HepG2 (cell line): Measurements from ENCODE around the gene CERS1. TPM values are rescaled to one million over a fixed set of nuclear protein-coding genes. Genes with fewer than 3 reads are reported as not detected.

ENCODE experiments used
- ATM ChIP-seq: fragments of 450-650 bp; IDR thresholded peaks from 2 replicates; pipeline ENCODE4 v1.7.1; 2017; ENCODE audit warnings: mild to moderate bottlenecking, borderline replicate concordance
- E2F2 ChIP-seq: sonication (generic); formaldehyde crosslinking; IDR thresholded peaks from 2 replicates; pipeline ENCODE4 v1.4.0; 2020; ENCODE audit warnings: missing genetic modification reagents, borderline replicate concordance
- EEA1 ChIP-seq: sonication (generic); formaldehyde crosslinking; IDR thresholded peaks from 2 replicates; pipeline ENCODE4 v1.5.1; 2020; ENCODE audit warnings: mild to moderate bottlenecking, missing genetic modification reagents, borderline replicate concordance
- GTF3A ChIP-seq: sonication (generic); formaldehyde crosslinking; conservative IDR thresholded peaks from 2 replicates; pipeline ENCODE4 v1.4.0; 2020; ENCODE audit warnings: mild to moderate bottlenecking, missing genetic modification reagents
- HMG20B ChIP-seq: conservative IDR thresholded peaks from 2 replicates; pipeline ENCODE4 v1.6.1; 2016; ENCODE audit warnings: missing genetic modification reagents, missing compliant biosample characterization
- IRX3 ChIP-seq: sonication (generic); formaldehyde crosslinking; IDR thresholded peaks from 2 replicates; pipeline ENCODE4 v1.8.1; 2023; ENCODE audit warnings: mild to moderate bottlenecking, low read depth, missing genetic modification reagents, borderline replicate concordance
- JUN ChIP-seq: sonication (generic); formaldehyde crosslinking; IDR thresholded peaks from 2 replicates; pipeline ENCODE4 v1.4.0; 2020; ENCODE audit warnings: mild to moderate bottlenecking, missing genetic modification reagents
- KDM5B ChIP-seq: sonication (generic); formaldehyde crosslinking; IDR thresholded peaks from 2 replicates; pipeline ENCODE4 v1.4.0; 2020; ENCODE audit warnings: missing genetic modification reagents, mild to moderate bottlenecking, borderline replicate concordance
- KLF6 ChIP-seq: IDR thresholded peaks from 2 replicates; pipeline ENCODE4 v1.8.0; 2016; ENCODE audit warnings: missing biosample characterization, missing genetic modification reagents
- MTF2 ChIP-seq: sonication (generic); formaldehyde crosslinking; IDR thresholded peaks from 2 replicates; pipeline ENCODE4 v1.5.0; 2020; ENCODE audit warnings: missing genetic modification reagents, borderline replicate concordance
- NFE2 ChIP-seq: sonication (generic); formaldehyde crosslinking; IDR thresholded peaks from 2 replicates; pipeline ENCODE4 v1.4.0; 2020; ENCODE audit warnings: missing genetic modification reagents
- NR1H2 ChIP-seq: sonication (generic); formaldehyde crosslinking; IDR thresholded peaks from 2 replicates; pipeline ENCODE4 v1.8.1; 2022; ENCODE audit warnings: low read depth, missing genetic modification reagents, borderline replicate concordance
- PITX1 ChIP-seq: sonication (generic); formaldehyde crosslinking; IDR thresholded peaks from 2 replicates; pipeline ENCODE4 v1.5.1; 2020; ENCODE audit warnings: mild to moderate bottlenecking, missing genetic modification reagents
- SETDB1 ChIP-seq: sonication (generic); formaldehyde crosslinking; IDR thresholded peaks from 2 replicates; pipeline ENCODE4 v1.5.1; 2020; ENCODE audit warnings: missing genetic modification reagents, mild to moderate bottlenecking, borderline replicate concordance
- TEF ChIP-seq: sonication (generic); formaldehyde crosslinking; IDR thresholded peaks from 2 replicates; pipeline ENCODE4 v1.5.0; 2020; ENCODE audit warnings: missing genetic modification reagents
- TFE3 ChIP-seq: IDR thresholded peaks from 2 replicates; pipeline ENCODE4 v1.6.1; 2016
- TRAFD1 ChIP-seq: sonication (generic); formaldehyde crosslinking; IDR thresholded peaks from 2 replicates; pipeline ENCODE4 v1.5.1; 2020; ENCODE audit warnings: missing genetic modification reagents, mild to moderate bottlenecking, borderline replicate concordance
- ZFAT ChIP-seq: sonication (generic); formaldehyde crosslinking; conservative IDR thresholded peaks from 2 replicates; pipeline ENCODE4 v1.8.1; 2023; ENCODE audit warnings: missing genetic modification reagents, inconsistent platforms
- ZFP36L2 ChIP-seq: sonication (generic); formaldehyde crosslinking; IDR thresholded peaks from 2 replicates; pipeline ENCODE4 v1.4.0; 2020; ENCODE audit warnings: missing genetic modification reagents
- ZFX ChIP-seq: sonication (generic); formaldehyde crosslinking; IDR thresholded peaks from 2 replicates; pipeline ENCODE4 v1.4.0; 2020; ENCODE audit warnings: mild to moderate bottlenecking, low read depth, missing genetic modification reagents, moderate library complexity
- ZMAT5 ChIP-seq: sonication (generic); formaldehyde crosslinking; IDR thresholded peaks from 2 replicates; pipeline ENCODE4 v1.5.0; 2020; ENCODE audit warnings: mild to moderate bottlenecking, low read depth, missing genetic modification reagents, borderline replicate concordance
- ZNF556 ChIP-seq: sonication (generic); formaldehyde crosslinking; IDR thresholded peaks from 2 replicates; pipeline ENCODE4 v1.4.0; 2020; ENCODE audit warnings: mild to moderate bottlenecking, missing genetic modification reagents, borderline replicate concordance
- ZNF629 ChIP-seq: sonication (generic); formaldehyde crosslinking; conservative IDR thresholded peaks from 2 replicates; pipeline ENCODE4 v1.5.0; 2020; ENCODE audit warnings: missing genetic modification reagents
- polyA plus RNA-seq, 8 experiments: library from polyadenylated mRNA; depleted of rRNA in 3 of 8; stranded (reverse) in 7 of 8; unstranded in 1 of 8; fragments of >200 nt; fragmentation: Illumina TruSeq in 4 of 8; extraction: Trizol in 4 of 8; gene quantifications; 2 replicates each; pipeline versions ENCODE4 v1.2.1 to v1.2.3, GENCODE V29; 2011 to 2016; ENCODE audit warnings: low read depth in 4 of 8, missing spikeins in 1 of 8, mixed read lengths in 1 of 8; ENCODE audit not compliant: insufficient read depth in 1 of 8
- total RNA-seq, 5 experiments: library from RNA; depleted of rRNA; stranded (reverse); fragments of >200 nt; fragmentation: Illumina TruSeq; extraction: Trizol; gene quantifications; 2 replicates each; pipeline ENCODE4 v1.2.3, GENCODE V29; 2016; ENCODE audit warnings: low read depth in 1 of 5

CERS1 gene
- total and polyA plus RNA-seq, 2 of the 13 experiments (the other 11 are each of a cell fraction or from before 2014, with no cell fraction given): 4.6 to 9.8 TPM

GRCh38 chr19:18839465-18840287 lies 56.3 kb downstream of the CERS1 start (continued):
- TF ChIP-seq ZNF629 (CRISPR knock-in tag) (0 out of 2 replicates have a peak, but pooled peaks have one; percentile 6), ZFX (CRISPR knock-in tag) (peak; percentile 91), EEA1 (CRISPR knock-in tag) (peak; percentile 74; the same call in 1 of the 2 replicates), JUN (no peak), MTF2 (peak; percentile 37; the same call in 1 of the 2 replicates), TEF (CRISPR knock-in tag) (no peak), TFE3 (CRISPR knock-in tag) (no peak; the same call in none of the 2 replicates), NFE2 (no peak), SETDB1 (CRISPR knock-in tag) (no peak), ZFP36L2 (CRISPR knock-in tag) (no peak), HMG20B (CRISPR knock-in tag) (0 out of 2 replicates have a peak, but pooled peaks have one; percentile 39), TRAFD1 (CRISPR knock-in tag) (no peak; the same call in 1 of the 2 replicates), GTF3A (no peak; the same call in 1 of the 2 replicates), ATM (no peak), ZMAT5 (CRISPR knock-in tag) (no peak), KDM5B (CRISPR knock-in tag) (peak; percentile 81; the same call in 1 of the 2 replicates), PITX1 (CRISPR knock-in tag) (peak; percentile 95), E2F2 (no peak), ZNF556 (peak; percentile 84; the same call in 1 of the 2 replicates), NR1H2 (peak; percentile 80; the same call in 1 of the 2 replicates), ZFAT (CRISPR knock-in tag) (no peak), KLF6 (CRISPR knock-in tag) (no peak), IRX3 (CRISPR knock-in tag) (no peak)
